ENCODE data around the gene ERN2. TPM values are rescaled to one million over a fixed set of nuclear protein-coding genes. Genes with fewer than 3 reads are reported as not detected.

Gene ERN2
- total RNA-seq, 6 experiments from 2014 or later = not detected

GRCh38 chr16:23689442-23690187 is 23.4 kb downstream of the ERN2 start:
- DNase-seq (no peak), ATAC-seq (no peak)
- Histone ChIP-seq H3K9me3 (no peaks in the 10 kb centered on the region), H3K27ac (no peak overlapping the region), H3K36me3 (peaks cover 0 to 29% (median 3%) of the 10 kb centered on the region in 4 donors), H3K27me3 (no peaks in the 10 kb centered on the region), H3K4me3 (no peak overlapping the region), H3K4me1 (no peaks in the 10 kb centered on the region)
- intact Hi-C loops (cut with DNase I) = no loop called here
- 99% methylated on average over 26 of the region's 36 CpGs for WGBS (ENCODE audit: insufficient coverage, low coverage, low lambda C conversion rate, missing lambda C conversion rate)
- TF ChIP-seq POLR2A (IDR thresholded peaks at IDR 0.05) = no peak

GRCh38 chr16:23687034-23687808 is 25.8 kb downstream of the ERN2 start:
- no peak overlapping the region for H3K27ac ChIP-seq
- no peak overlapping the region for H3K4me3 ChIP-seq
- TF ChIP-seq POLR2A (IDR thresholded peaks at IDR 0.05) = no peak
- no peak for TF ChIP-seq CTCF (IDR thresholded peaks at IDR 0.05)
- H3K27me3 ChIP-seq = no peaks in the 10 kb centered on the region
- ATAC-seq (no peak), DNase-seq (no peak)
- H3K36me3 ChIP-seq = peaks cover 0 to 36% (median 3%) of the 10 kb centered on the region in 4 donors
- H3K9me3 ChIP-seq = no peaks in the 10 kb centered on the region
- intact Hi-C loops (cut with DNase I) = no loop called here
- 100% methylated on average over 3 of the region's 16 CpGs for WGBS (ENCODE audit: insufficient coverage, low coverage, low lambda C conversion rate, missing lambda C conversion rate)
- H3K4me1 ChIP-seq = no peaks in the 10 kb centered on the region

GRCh38 chr16:23683487-23683886 is 29.5 kb downstream of the ERN2 start:
- H3K36me3 ChIP-seq = peaks cover 0 to 26% (median 3%) of the 10 kb centered on the region in 4 donors
- WGBS (ENCODE audit: insufficient coverage, low coverage, low lambda C conversion rate, missing lambda C conversion rate) = 90% methylated on average over 2 of the region's 3 CpGs
- no peak overlapping the region for H3K27ac ChIP-seq
- H3K4me1 ChIP-seq = peaks cover 0 to 6% (median 0%) of the 10 kb centered on the region in 4 donors
- intact Hi-C loops (cut with DNase I) = no loop called here
- DNase-seq (no peak), ATAC-seq (no peak)
- no peak overlapping the region for H3K4me3 ChIP-seq
- H3K27me3 ChIP-seq = no peaks in the 10 kb centered on the region
- TF ChIP-seq POLR2A (IDR thresholded peaks at IDR 0.05) (no peak), CTCF (IDR thresholded peaks at IDR 0.05) (no peak)
- H3K9me3 ChIP-seq = no peaks in the 10 kb centered on the region

GRCh38 chr16:23682181-23682580 is 30.8 kb downstream of the ERN2 start:
- intact Hi-C loops (cut with DNase I) = no loop called here
- 100% methylated on average over 1 of the region's 1 CpG for WGBS (ENCODE audit: insufficient coverage, low coverage, low lambda C conversion rate, missing lambda C conversion rate)
- TF ChIP-seq CTCF (IDR thresholded peaks at IDR 0.05) (no peak), POLR2A (IDR thresholded peaks at IDR 0.05) (no peak)
- no peak for ATAC-seq
- Histone ChIP-seq H3K27me3 (no peaks in the 10 kb centered on the region), H3K9me3 (no peaks in the 10 kb centered on the region), H3K36me3 (peaks cover 0 to 14% (median 0%) of the 10 kb centered on the region in 4 donors), H3K4me3 (no peak overlapping the region), H3K4me1 (peaks cover 0 to 6% (median 0%) of the 10 kb centered on the region in 4 donors), H3K27ac (no peak overlapping the region)
- DNase-seq = no peak

- peaks cover 0 to 10% (median 0%) of the 10 kb centered on the region in 4 donors for H3K36me3 ChIP-seq
- DNase-seq (no peak), ATAC-seq (no peak)
- no peaks in the 10 kb centered on the region for H3K9me3 ChIP-seq
- intact Hi-C loops (cut with DNase I) = no loop called here
- no peaks in the 10 kb centered on the region for H3K27me3 ChIP-seq
- no peak overlapping the region for H3K27ac ChIP-seq
- WGBS (ENCODE audit: insufficient coverage, low coverage, low lambda C conversion rate, missing lambda C conversion rate) = 54% methylated on average over 6 of the region's 6 CpGs
- peaks cover 0 to 6% (median 0%) of the 10 kb centered on the region in 4 donors for H3K4me1 ChIP-seq
- H3K4me3 ChIP-seq = no peak overlapping the region
- TF ChIP-seq POLR2A (IDR thresholded peaks at IDR 0.05) (no peak), CTCF (IDR thresholded peaks at IDR 0.05) (no peak)
These were observed 33.1 kb downstream of the ERN2 start for GRCh38 chr16:23679986-23680336.

Measured in right lobe of liver (tissue), 6 donors.